C4-2B (cell line): ENCODE data around the gene ACVR1B.

Experiments
- ZFX ChIP-seq: fragments of 450-650 bp; IDR thresholded peaks from 2 replicates; pipeline ENCODE4 v1.6.1; 2017
- TF ChIP-seq, protein P1 (sequence below): fragments of 450-650 bp; conservative IDR thresholded peaks from 2 replicates; pipeline ENCODE4 v1.5.1; 2017; ENCODE audit warnings: mild to moderate bottlenecking

DNA sequence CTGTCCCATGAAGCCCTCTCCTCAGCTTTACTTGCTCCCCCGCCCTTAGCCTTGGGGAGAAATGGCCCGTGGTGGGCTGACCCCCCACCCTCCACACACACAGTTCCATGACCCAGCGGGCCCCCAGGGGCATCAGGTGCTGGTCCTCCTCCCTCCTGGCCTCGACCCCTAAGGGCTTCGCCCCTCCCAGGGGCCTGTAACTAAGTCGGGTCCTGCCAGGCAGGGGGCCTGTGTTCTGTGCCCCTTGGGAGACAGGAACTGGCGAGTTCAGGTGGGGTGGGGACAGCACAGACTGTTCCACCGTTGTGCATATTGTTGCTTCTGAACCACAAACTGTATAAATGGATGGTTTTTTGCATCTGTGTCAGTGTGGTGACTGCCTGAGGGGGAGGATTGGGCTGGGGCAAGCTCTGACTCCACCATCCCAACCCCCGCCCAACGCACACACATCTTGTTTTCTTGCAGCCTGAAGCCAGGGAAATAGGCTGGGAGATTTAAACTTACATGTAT is 64.1 kb downstream of the ACVR1B start:
- TF ChIP-seq, protein P1, sequence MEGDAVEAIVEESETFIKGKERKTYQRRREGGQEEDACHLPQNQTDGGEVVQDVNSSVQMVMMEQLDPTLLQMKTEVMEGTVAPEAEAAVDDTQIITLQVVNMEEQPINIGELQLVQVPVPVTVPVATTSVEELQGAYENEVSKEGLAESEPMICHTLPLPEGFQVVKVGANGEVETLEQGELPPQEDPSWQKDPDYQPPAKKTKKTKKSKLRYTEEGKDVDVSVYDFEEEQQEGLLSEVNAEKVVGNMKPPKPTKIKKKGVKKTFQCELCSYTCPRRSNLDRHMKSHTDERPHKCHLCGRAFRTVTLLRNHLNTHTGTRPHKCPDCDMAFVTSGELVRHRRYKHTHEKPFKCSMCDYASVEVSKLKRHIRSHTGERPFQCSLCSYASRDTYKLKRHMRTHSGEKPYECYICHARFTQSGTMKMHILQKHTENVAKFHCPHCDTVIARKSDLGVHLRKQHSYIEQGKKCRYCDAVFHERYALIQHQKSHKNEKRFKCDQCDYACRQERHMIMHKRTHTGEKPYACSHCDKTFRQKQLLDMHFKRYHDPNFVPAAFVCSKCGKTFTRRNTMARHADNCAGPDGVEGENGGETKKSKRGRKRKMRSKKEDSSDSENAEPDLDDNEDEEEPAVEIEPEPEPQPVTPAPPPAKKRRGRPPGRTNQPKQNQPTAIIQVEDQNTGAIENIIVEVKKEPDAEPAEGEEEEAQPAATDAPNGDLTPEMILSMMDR: no peak
- TF ChIP-seq ZFX: no peak
